ENCODE data around the gene ARHGAP12. TPM values are rescaled to one million over a fixed set of nuclear protein-coding genes. Genes with fewer than 3 reads are reported as not detected.
A peak's percentile ranks its signal among the peaks of the same experiment; 100 is the strongest.

ARHGAP12 gene
- 11.4 TPM for total RNA-seq

- DNase-seq (ENCODE audit: low spot score in 2 of 2), result peak; percentile 72 to 94
- H3K27me3 ChIP-seq, result no peaks in the 10 kb centered on the region
- H3K9me3 ChIP-seq, result no peaks in the 10 kb centered on the region
- H3K4me1 ChIP-seq, result peaks cover 0 to 19% of the 10 kb centered on the region in 2 donors
- peak within 1 kb of the TSS; percentile 85 to 98 for H3K4me3 ChIP-seq
- peak within 1 kb of the TSS; percentile 95 to 96 for H3K27ac ChIP-seq
- no peaks in the 10 kb centered on the region for H3K36me3 ChIP-seq
- intact Hi-C loops (cut with DNase I), result loop anchor here (2.0 to 5.0 kb wide), 5 partner anchors 18 to 219 kb away; no protein-coding TSS in a partner anchor
- TF ChIP-seq CTCF (IDR thresholded peaks at IDR 0.05), result no peak
Observed at GRCh38 chr10:31928549-31929260, at the start of gene ARHGAP12. TSS of gene ARHGAP12 (minus strand) at chr10:31928831. CDS start at chr10:31908855, 19,976 bp downstream.

DNA sequence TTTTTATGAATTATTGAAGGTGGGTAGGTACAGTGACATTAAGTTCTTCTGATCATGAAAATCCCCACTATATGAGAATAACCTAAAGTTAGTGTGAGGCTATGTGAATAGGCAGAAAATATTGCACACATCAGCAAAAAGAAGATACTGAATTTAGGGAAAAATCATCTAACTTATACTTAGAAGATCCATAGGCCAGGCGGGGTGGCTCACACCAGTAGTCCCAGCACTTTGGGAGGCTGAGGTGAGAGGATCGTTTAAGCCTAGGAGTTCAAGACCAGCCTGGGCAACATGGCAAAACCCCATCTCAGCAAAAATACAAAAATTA lies 49.5 kb upstream of the ARHGAP12 start:
- H3K4me1 ChIP-seq, result no peaks in the 10 kb centered on the region
- no peaks in the 10 kb centered on the region for H3K36me3 ChIP-seq
- H3K4me3 ChIP-seq, result no peak overlapping the region
- H3K27ac ChIP-seq, result no peak overlapping the region
- H3K9me3 ChIP-seq, result no peaks in the 10 kb centered on the region
- no peak for DNase-seq (ENCODE audit: low spot score in 2 of 2)
- intact Hi-C loops (cut with DNase I), result no loop called here
- H3K27me3 ChIP-seq, result no peaks in the 10 kb centered on the region
- no peak for TF ChIP-seq CTCF (IDR thresholded peaks at IDR 0.05)

DNA sequence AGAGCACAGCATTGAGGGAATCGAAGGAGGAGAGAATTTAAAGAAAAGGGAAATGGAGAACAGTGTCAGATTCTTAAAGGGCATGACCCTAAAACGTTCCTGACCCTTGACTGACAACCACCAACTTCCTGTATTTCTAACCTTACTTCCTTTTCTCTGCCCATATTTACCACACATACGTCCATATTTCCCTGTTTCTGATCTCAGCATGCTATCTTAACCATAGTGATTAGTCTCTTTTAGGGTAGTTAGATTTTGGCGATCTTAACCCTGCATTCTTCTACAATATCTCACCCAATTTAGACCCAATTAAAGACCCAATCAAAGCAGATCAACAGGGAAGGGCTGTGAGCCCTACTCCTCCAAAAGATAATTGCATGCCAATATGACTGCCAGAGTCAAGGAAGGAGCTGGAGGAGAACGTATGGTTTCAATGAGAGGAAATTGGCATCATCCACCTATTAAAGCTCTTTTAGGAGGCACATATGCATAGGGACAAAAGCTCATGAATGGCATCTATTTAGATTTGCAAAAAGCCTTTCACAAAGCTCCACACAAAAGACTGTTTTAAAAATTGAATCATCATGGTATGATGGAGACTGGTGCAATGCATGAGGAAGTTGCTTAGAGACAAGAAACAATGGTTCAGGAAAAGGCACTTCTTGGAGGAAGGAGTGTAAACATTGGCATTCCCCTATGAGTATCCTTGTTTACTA lies 49.0 kb upstream of the ARHGAP12 start:
- TF ChIP-seq CTCF (IDR thresholded peaks at IDR 0.05), result no peak
- Histone ChIP-seq H3K36me3 (no peaks in the 10 kb centered on the region), H3K27ac (no peak overlapping the region), H3K27me3 (no peaks in the 10 kb centered on the region), H3K9me3 (no peaks in the 10 kb centered on the region), H3K4me3 (no peak overlapping the region), H3K4me1 (no peaks in the 10 kb centered on the region)
- intact Hi-C loops (cut with DNase I), result no loop called here
- DNase-seq (ENCODE audit: low spot score in 2 of 2), result no peak

GRCh38 chr10:31975157-31975765 lies 46.6 kb upstream of the ARHGAP12 start:
- no peak for TF ChIP-seq CTCF (IDR thresholded peaks at IDR 0.05)
- H3K9me3 ChIP-seq, result no peaks in the 10 kb centered on the region
- intact Hi-C loops (cut with DNase I), result no loop called here
- no peaks in the 10 kb centered on the region for H3K36me3 ChIP-seq
- no peak for DNase-seq (ENCODE audit: low spot score in 2 of 2)
- no peaks in the 10 kb centered on the region for H3K4me1 ChIP-seq
- no peak overlapping the region for H3K27ac ChIP-seq
- H3K4me3 ChIP-seq, result no peak overlapping the region
- H3K27me3 ChIP-seq, result no peaks in the 10 kb centered on the region

GRCh38 chr10:31974434-31975124 lies 45.9 kb upstream of the ARHGAP12 start:
- Histone ChIP-seq H3K4me1 (no peaks in the 10 kb centered on the region), H3K36me3 (no peaks in the 10 kb centered on the region), H3K9me3 (no peaks in the 10 kb centered on the region), H3K27me3 (no peaks in the 10 kb centered on the region), H3K27ac (no peak overlapping the region), H3K4me3 (no peak overlapping the region)
- intact Hi-C loops (cut with DNase I), result no loop called here
- no peak for TF ChIP-seq CTCF (IDR thresholded peaks at IDR 0.05)
- DNase-seq (ENCODE audit: low spot score in 2 of 2), result no peak

Measured in ascending aorta (tissue), 2 donors.